ENCODE measurements around the gene SLC34A1.

SLC34A1 gene

DNA sequence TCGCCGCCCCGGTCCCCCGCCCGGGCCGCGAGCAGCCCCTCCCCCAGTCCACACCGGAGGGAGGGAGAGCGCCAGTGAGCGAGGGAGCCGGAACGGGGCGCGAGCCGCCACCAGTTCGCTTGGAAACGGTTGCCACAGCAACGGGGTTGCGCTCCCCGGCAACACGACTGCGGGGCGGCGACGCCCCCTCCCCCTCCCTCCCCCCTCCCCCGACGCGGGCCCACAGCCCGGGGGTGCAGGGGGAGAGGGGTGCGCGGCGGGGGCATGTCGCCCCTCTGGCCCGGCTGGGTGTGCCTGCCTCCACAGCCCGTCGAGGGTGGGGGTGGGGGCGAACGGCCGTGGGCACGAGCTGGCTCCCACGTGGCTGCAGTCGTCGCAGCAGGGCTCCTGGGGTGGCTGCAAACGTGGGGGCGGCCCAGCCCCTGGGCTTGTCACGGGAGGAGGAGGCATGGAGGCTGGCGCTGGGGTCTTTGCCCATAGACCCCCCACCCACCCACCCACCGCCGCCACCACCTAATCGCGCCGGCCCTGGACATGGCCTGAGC is 62.9 kb downstream of the SLC34A1 start:
- peak; percentile 67 for DNase-seq

DNA sequence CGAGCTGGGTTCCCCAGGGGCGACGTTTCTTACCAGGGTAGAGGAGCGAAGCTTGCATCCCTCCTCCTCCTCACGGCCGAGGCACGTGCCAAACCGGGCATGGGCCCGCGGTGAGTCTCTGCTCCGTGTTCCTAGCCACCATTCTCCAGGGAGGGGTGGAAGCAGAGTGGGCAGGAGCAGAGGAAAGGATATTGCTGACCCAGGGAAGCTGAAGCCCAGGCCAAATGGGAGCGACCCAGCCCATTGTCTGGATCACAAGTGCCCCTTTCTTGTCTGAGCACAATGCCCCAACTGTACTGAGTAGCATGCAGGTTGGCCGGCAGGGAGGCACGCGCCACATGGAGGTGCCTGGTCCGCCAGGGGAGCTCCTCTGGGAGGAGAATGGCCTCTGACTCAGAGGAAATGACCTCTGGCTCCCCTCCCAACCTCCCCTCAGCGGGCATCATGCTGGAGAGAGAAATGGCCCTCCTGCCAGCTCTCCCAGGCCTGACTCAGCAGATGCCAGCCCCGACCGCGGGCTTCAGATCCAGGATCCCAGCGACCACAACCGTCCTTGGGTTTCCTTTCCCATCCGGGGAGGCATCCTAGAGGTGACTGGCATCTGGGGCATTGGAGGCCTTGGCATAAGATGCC is 63.5 kb downstream of the SLC34A1 start:
- no peak for DNase-seq

All from activated naive CD4-positive, alpha-beta T cell treated with anti-CD3 and anti-CD28 coated beads, Interleukin-2, amount 50 U/mL, for 16 hours (primary cell).